SKM-1 (cell line): Measurements from ENCODE around the gene CTU2.

Experiments used
- DNase-seq: peaks from one replicate; lab custom pipeline; 2025; ENCODE audit not compliant: unreplicated experiment; lab: John Stamatoyannopoulos, UW

Gene CTU2

GRCh38 chr16:88713568-88714419 is 7.5 kb downstream of the CTU2 start:
- no peak for DNase-seq

GRCh38 chr16:88714420-88715302 is 8.4 kb downstream of the CTU2 start:
- no peak for DNase-seq

GRCh38 chr16:88715312-88716190 is 9.2 kb downstream of the CTU2 start:
- no peak for DNase-seq

- DNase-seq = no peak
Observed at GRCh38 chr16:88716201-88716600, 9.9 kb downstream of the CTU2 start.

GRCh38 chr16:88716601-88717001 is 10.3 kb downstream of the CTU2 start:
- DNase-seq = no peak

- no peak for DNase-seq
Observed at GRCh38 chr16:88718178-88718577, 11.9 kb downstream of the CTU2 start.

- DNase-seq = no peak
Observed at GRCh38 chr16:88719267-88719932, 13.1 kb downstream of the CTU2 start.

- no peak for DNase-seq
Observed at GRCh38 chr16:88719933-88720296, 13.6 kb downstream of the CTU2 start.

- DNase-seq = no peak
Observed at GRCh38 chr16:88720396-88720970, 14.2 kb downstream of the CTU2 start.

GRCh38 chr16:88721236-88721635 is 14.9 kb downstream of the CTU2 start:
- no peak for DNase-seq

- no peak for DNase-seq
Observed at GRCh38 chr16:88721815-88722755, 15.8 kb downstream of the CTU2 start.

- DNase-seq = no peak
Observed at GRCh38 chr16:88722784-88723506, 16.6 kb downstream of the CTU2 start.

GRCh38 chr16:88723507-88723887 is 17.2 kb downstream of the CTU2 start:
- DNase-seq = no peak

GRCh38 chr16:88723911-88724310 is 17.6 kb downstream of the CTU2 start:
- DNase-seq = no peak

- no peak for DNase-seq
Observed at GRCh38 chr16:88724855-88725555, 18.7 kb downstream of the CTU2 start.

- no peak for DNase-seq
Observed at GRCh38 chr16:88725609-88726407, 19.5 kb downstream of the CTU2 start.

- no peak for DNase-seq
Observed at GRCh38 chr16:88726408-88726749, 20.1 kb downstream of the CTU2 start.
